Type B pancreatic cell (in vitro differentiated cells): ENCODE results near the gene SLC6A18. TPM values are rescaled to one million over a fixed set of nuclear protein-coding genes. Genes with fewer than 3 reads are reported as not detected.

Experiments
- DNase-seq: peaks from one replicate; pipeline ENCODE4 v3.0.0; 2021; ENCODE audit warnings: mixed read lengths; ENCODE audit not compliant: unreplicated experiment; ENCODE audit errors: extremely low spot score
- H3K27ac Mint-ChIP-seq: 2 replicates; pipeline ENCODE4 v1.8.0; 2021; ENCODE audit warnings: mild to moderate bottlenecking, mixed read lengths
- H3K27me3 Mint-ChIP-seq: 2 replicates; pipeline ENCODE4 v1.8.0; 2021; ENCODE audit warnings: mixed read lengths
- H3K36me3 Mint-ChIP-seq: 2 replicates; pipeline ENCODE4 v1.8.0; 2021; ENCODE audit warnings: mixed read lengths
- H3K4me1 Mint-ChIP-seq: one replicate; pipeline ENCODE4 v1.8.0; 2021; ENCODE audit warnings: mixed read lengths; ENCODE audit not compliant: unreplicated experiment
- H3K4me3 Mint-ChIP-seq: 2 replicates; pipeline ENCODE4 v1.8.0; 2021; ENCODE audit warnings: mild to moderate bottlenecking, mixed read lengths
- H3K9me3 Mint-ChIP-seq: 2 replicates; pipeline ENCODE4 v1.8.0; 2021; ENCODE audit warnings: mixed read lengths
- CTCF ChIP-seq: fragments of 200-600 bp; sonication (generic); conservative IDR thresholded peaks from 2 replicates; pipeline ENCODE4 v1.5.0; 2021; ENCODE audit warnings: antibody characterized with exemption, mild to moderate bottlenecking
- total RNA-seq: library from RNA; stranded (reverse); gene quantifications from 2 replicates; pipeline ENCODE4 v1.2.1, GENCODE V29; 2021; ENCODE audit warnings: low replicate concordance

The SLC6A18 gene
- total RNA-seq, 1 donor from 2014 or later, result 0.41 TPM

- no peak overlapping the region for H3K27ac Mint-ChIP-seq
- H3K4me1 Mint-ChIP-seq, result no peaks in the 10 kb centered on the region
- no peaks in the 10 kb centered on the region for H3K36me3 Mint-ChIP-seq
- H3K9me3 Mint-ChIP-seq, result no peaks in the 10 kb centered on the region
- DNase-seq, result no peak
- no peak overlapping the region for H3K4me3 Mint-ChIP-seq
- peaks cover 6% of the 10 kb centered on the region for H3K27me3 Mint-ChIP-seq
- no peak for TF ChIP-seq CTCF
Observed at GRCh38 chr5:1244255-1244654, 19.1 kb downstream of the SLC6A18 start.

DNA sequence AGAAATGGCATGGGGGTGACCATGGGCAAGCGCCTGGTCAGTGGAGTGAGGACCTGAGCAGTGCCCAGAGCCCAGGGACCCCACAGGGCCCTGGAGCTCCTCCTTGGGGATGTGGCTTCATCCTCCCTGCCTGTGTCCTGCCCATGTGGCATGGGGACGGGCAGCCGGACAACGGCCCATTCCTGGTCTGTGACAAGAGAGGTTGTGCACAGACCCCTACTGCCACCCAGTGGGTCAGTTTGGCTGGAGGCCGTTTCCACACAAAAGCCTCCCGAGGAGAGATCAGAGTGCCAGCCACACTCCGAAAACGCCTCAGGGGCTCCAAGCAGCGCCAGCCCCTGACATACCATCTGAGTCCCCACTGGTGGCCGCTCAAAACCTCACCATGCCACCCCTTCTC is 19.8 kb downstream of the SLC6A18 start:
- peaks cover 9% of the 10 kb centered on the region for H3K27me3 Mint-ChIP-seq
- no peak overlapping the region for H3K27ac Mint-ChIP-seq
- H3K4me1 Mint-ChIP-seq, result no peaks in the 10 kb centered on the region
- DNase-seq, result no peak
- TF ChIP-seq CTCF, result peak; percentile 45
- no peak overlapping the region for H3K4me3 Mint-ChIP-seq
- no peaks in the 10 kb centered on the region for H3K9me3 Mint-ChIP-seq
- no peaks in the 10 kb centered on the region for H3K36me3 Mint-ChIP-seq

DNA sequence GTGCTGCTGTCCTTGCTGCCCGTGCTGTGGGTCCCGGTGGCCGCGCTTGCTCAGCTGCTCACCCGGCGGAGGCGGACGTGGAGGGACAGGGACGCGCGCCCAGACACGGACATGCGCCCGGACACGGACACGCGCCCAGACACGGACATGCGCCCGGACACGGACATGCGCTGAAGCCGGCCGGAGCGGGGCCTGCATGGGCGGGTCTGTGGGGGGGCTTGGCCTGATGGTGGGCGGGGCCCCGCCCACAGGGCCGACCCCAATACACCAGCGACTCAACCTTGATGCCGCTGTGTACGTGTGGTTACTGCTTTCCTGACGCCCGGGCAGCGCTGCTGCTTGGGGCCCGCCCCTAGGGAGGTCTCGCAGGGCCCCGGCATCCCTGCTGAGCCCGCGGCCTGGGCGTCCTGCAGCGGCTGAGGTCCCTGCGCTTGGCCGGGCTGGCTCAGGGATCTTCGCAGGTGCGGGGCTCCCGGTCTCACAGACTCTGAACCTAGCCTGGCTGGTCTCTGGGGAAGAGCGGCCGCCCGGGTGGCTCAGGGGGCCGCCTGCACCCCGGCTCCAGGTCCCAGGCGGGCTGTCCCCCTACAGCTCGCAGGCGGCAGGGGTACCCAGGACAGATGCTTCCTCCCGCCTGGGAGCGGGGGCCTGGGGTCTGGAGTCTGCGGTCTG is 20.9 kb downstream of the SLC6A18 start:
- no peak overlapping the region for H3K27ac Mint-ChIP-seq
- no peaks in the 10 kb centered on the region for H3K4me1 Mint-ChIP-seq
- H3K9me3 Mint-ChIP-seq, result no peaks in the 10 kb centered on the region
- no peak overlapping the region for H3K4me3 Mint-ChIP-seq
- DNase-seq, result no peak
- peaks cover 7% of the 10 kb centered on the region for H3K27me3 Mint-ChIP-seq
- TF ChIP-seq CTCF, result no peak
- no peaks in the 10 kb centered on the region for H3K36me3 Mint-ChIP-seq

DNA sequence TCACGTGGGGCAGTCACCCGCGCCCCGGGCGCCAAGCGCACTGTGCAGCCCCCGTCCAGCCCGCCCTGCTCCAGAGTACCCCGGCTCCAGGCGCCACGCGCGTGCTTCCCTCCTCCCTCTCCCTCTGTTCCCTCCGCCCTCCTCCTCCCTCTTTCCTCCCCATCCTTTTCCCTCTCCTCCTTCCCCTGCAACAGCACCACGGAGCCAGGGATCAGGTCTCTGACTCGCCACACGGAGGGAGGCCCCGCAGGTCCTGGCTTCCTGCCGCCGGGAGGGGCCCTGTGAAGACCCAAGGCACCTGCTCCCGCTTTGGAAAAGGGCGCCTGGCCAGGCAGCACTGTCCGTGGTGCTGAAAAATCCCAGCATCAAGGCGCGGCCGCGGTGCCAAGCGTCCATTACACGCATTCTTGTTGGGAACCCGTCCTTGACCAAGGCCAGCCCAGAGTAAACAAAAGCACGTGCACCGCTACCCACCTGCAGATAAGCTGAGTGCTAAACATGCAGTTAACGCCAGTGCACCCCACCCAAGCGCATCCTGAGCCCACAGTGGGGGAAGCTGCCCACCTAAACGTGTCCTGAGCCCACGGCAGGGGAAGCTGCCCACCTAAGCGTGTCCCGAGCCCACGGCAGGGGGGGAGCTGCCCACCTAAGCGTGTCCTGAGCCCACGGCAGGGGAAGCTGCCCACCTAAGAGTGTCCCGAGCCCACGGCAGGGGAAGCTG is 21.7 kb downstream of the SLC6A18 start:
- H3K27me3 Mint-ChIP-seq, result peaks cover 7% of the 10 kb centered on the region
- H3K27ac Mint-ChIP-seq, result no peak overlapping the region
- H3K4me1 Mint-ChIP-seq, result no peaks in the 10 kb centered on the region
- H3K9me3 Mint-ChIP-seq, result no peaks in the 10 kb centered on the region
- DNase-seq, result peak; percentile 84
- TF ChIP-seq CTCF, result no peak
- no peaks in the 10 kb centered on the region for H3K36me3 Mint-ChIP-seq
- no peak overlapping the region for H3K4me3 Mint-ChIP-seq

DNA sequence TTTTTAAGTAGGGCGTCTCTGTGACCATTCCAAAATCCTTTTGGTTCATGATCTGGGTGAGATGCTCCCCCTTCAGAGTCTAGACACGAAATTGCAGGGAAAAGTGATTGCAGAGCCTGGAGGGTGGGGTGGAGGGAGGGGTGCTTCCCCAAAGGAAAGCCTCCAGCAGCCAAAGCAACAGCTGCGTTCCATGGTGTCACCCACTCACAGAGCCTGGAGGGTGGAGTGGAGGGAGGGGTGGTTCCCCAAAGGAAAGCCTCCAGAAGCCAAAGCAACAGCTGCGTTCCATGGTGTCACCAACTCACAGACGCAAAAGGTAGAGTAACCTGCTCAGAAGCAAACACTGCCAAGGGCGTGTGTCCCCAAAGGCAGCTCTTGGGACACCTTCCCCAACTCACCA is 22.6 kb downstream of the SLC6A18 start:
- no peak for TF ChIP-seq CTCF
- Mint-ChIP-seq H3K4me3 (no peak overlapping the region), H3K9me3 (no peaks in the 10 kb centered on the region), H3K36me3 (no peaks in the 10 kb centered on the region), H3K4me1 (no peaks in the 10 kb centered on the region), H3K27ac (no peak overlapping the region), H3K27me3 (peaks cover 7% of the 10 kb centered on the region)
- DNase-seq, result no peak
